NCI-H146 (cell line): ENCODE data around the gene CARS1.
A peak's percentile ranks its signal among the peaks of the same experiment; 100 is the strongest.

Experiments used
- DNase-seq: peaks from one replicate; lab custom pipeline; 2025; lab: John Stamatoyannopoulos, UW

Gene CARS1

DNA sequence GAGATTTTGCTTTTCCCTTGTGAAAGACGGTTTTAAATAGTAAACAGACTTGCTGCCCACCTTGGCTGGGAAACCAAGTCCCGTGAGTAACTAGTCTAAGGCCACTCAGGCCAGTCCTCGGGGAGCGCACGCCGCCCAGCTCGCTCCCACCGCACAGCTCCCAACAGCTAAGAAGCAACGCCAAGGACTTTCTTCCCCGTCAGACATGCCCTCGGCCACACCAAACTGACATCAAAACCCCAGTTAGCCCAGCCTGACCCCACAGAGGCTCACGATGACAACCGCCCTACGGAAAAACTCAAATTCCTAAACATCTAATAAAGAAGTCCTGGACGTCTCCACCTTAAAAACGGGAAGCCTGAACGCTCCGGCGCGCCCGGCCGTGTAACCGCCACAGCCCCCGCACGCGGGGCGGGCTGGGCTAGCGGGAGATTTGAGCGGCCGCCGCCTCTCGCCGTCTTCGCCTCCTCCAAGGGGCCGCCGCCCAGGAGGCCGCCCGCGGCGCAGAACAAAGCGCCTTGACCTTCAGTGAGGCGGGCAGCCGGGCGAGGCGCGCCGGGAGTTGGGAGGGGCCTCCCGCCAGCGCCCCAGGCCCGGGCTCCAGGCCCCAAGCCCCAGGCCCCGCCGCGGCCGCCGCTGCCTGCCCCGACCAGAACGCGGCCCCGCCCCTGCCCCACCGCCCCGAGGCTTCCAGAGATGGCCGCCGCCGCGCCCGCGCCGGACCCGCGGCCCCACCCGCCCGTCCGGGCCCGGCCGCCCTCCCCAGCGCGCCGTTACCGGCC, 65.6 kb downstream of the CARS1 start:
- DNase-seq: peak; percentile 80

GRCh38 chr11:2990617-2991451, 66.4 kb downstream of the CARS1 start:
- DNase-seq: peak; percentile 32

DNA sequence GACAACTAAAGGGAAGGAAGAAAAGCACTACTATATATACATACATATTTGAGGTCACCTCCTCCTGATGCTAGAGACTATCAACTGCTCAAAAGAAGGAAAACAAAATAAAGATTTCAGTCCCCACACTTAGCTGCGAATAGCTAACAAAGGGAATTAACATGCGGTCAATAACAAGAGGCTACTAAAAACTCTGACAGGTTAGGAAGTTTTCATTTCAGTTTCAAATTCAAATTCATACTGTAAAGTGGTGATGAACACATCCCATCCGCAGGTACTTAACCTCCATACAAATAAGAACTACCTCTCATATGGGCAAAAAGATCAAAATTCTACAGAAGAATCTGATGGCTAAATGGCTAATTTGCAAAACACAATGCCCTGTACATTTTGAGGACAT, 67.7 kb downstream of the CARS1 start:
- DNase-seq: no peak

GRCh38 chr11:2989006-2989405, 68.2 kb downstream of the CARS1 start:
- DNase-seq: no peak

DNA sequence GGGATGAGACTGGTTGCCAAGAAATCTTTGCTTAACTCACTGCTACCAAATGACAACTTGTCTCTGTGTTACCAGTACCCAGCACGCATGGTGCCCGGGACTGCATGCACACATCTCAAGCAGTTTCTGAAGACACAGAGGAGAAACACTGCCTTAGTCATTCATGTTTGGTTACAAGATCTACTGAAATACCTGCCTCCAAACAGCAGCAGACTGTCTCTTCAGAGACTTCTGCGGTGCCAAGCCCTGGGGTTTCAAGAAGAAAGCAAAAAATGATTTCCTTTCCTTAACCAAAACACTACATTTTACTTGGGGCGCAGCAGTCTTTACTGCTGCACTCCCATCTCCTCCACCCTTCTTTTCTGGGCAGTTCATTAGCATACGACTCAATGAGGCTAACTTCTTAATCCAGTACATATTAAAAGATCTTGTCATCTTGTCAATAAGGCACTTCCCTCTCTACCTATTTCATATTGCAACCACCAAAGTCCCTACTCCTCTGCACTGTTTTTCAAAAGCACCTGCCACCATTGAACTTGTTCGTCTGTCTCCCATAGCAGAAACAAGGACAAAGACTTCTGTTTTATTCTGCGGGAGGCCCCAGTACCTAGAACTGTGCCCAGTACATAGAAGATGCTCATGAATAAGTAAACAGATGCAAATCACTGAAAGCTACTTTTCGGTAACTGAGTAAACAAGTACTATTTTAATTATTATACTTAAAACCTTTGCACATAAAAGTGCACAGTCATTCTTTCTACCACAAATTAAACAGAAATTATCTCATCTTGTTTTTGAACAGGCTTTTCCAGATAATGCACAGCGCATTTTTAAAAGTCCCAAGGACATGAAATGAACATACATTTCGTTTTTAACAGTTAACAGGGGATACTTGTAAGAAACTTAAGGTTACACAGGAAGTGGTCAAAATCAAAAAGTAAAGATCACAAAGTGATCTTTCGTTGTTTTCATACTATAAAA, 69.1 kb downstream of the CARS1 start:
- DNase-seq: no peak

- DNase-seq: no peak
Observed at GRCh38 chr11:2983908-2984307, 73.3 kb downstream of the CARS1 start.

DNA sequence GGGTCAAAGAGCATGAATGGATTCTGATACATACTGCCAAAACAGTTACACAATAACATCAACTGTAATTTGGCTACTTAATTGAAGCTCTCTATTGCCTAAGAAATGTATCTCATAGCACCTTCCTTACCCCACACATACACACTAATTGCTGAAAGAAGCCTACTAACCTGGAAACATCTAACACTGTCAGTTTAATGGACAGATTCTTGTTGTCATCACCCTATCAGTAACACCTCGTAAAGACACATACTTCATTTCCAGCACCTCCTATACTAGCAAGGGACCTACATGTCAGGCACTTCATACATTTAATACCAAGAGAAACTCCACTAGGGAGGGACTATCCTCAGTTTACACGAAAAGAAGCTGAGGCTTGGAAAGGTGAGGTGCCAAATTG, 75.0 kb downstream of the CARS1 start:
- DNase-seq: no peak

DNA sequence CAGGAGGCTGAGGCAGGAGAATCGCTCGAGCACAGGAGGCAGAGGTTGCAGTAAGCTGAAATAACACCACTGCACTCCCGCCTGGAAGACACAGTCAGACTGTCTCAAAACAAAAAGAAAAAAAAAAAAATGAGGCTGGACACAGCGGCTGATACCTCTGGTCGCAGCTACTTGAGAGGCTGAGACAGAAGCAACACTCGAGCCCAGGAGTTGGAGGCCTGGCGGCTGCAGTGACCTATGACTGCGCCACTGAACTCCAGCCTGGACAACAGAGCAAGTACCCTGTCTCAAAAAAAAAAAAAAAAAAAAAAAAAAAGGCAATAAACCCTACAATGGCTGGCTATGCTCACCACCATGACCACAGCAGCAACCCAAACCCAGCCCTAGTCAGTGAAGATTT, 76.1 kb downstream of the CARS1 start:
- no peak for DNase-seq

- no peak for DNase-seq
Observed at GRCh38 chr11:2980168-2980840, 76.9 kb downstream of the CARS1 start.

DNA sequence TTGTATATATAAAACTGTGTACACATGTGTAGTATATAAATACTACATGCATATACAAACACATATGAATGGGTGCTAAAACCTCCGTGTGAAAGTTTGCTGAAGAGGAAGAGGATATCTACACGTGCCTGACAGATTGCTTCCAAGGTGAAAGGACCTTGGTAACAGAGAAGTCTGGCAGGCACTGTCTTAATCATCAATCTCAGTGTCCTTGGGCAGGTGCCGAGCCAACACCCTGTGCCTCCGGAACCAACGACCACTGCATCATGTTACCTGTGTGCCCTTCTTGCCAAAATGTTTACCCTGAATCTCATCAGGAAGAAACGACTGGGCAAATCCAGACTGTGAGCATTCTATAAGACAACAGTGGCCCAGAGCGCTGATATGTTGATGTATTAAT, 80.1 kb downstream of the CARS1 start:
- no peak for DNase-seq

GRCh38 chr11:2976294-2977063, 80.7 kb downstream of the CARS1 start:
- DNase-seq: no peak

GRCh38 chr11:2975594-2975993, 81.6 kb downstream of the CARS1 start:
- DNase-seq: peak; percentile 21

DNA sequence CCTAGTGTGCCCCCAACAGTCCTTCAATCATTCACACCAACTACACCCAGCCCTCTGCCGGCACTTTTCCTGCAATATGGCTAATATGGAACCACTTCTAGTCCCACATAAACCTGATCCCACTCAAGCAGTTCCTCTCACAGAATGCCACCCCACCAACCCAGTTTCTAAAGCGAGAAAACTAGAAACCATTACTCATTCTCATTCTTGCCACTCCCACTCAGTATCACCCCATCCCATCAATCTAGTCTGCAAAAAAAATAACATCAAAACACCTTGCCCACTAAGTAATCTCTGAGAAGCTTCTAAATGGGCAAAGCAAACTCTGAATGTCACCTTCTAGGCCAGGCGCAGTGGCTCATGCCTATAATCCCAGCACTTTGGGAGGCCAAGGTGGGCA, 83.0 kb downstream of the CARS1 start:
- DNase-seq: no peak

- DNase-seq: no peak
Observed at GRCh38 chr11:2968341-2968900, 88.8 kb downstream of the CARS1 start.

DNA sequence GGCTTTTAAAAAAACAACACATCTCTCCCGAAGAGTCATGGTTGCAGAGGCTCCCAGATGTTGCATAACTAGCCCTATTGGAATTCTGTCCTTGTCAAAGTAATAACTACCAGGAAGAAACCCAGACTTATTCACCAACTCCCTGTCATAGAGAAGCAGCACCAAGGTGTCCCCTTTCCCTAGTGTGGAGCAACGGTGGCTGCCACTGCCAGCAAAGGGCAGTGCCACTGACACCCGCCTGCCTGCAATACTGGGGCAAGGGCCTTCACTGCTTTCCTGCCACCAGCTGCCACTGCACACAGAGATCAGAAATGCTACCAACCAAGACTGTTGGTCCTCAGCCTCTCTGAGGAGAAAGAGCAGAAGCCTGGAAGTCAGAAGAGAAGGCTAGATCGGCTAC, 92.4 kb downstream of the CARS1 start:
- DNase-seq: no peak

GRCh38 chr11:2963761-2964160, 93.5 kb downstream of the CARS1 start:
- no peak for DNase-seq

DNA sequence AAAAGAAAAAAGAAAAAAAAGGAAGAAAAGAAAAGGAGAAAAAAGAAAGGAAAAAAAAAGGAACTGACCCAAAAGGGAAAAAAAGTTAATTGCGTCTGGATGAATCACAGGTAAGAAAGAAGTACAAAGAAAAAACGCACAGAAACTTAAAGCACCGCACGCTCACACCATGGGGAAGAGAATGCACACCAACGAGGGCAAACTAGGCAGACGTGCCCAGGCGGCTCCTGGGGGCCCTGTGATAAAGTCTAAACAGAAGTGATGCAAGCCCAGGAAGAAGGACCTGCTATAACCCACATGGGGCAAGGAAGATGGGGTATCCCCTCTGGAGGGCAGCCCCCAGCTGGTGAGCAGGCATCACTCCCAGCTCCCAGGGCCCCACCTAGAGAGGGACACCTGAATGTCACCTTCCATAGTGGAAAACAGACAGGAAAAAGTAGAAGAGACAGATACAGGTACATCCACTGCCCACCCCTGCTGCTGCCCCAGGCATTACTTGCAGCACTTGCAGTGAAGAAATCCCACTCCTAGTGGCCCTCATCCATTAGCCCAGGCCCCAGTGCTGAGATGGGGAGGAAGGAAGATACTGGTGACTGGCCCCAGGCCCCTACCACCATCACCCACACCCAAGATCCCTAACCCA, 94.0 kb downstream of the CARS1 start:
- DNase-seq: no peak

DNA sequence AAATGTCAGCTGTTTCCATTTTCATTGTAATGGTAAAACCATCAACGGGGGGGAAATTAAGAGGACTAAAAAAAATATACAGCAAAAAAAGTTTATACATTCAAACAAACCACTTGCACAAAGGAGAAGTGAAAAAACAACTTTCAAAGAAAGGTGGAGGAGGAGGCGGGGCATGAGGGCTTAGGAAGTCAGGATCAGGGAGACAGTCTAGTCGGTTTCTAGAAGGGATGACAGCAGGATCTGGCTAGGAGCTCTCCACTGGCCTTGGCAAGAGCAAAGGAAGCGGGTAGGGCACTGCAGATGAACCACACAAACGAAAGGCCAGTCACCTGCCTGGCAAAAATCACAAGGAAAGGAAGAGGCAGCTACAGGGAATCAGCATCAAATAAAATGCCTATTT, 96.1 kb downstream of the CARS1 start:
- DNase-seq: no peak

DNA sequence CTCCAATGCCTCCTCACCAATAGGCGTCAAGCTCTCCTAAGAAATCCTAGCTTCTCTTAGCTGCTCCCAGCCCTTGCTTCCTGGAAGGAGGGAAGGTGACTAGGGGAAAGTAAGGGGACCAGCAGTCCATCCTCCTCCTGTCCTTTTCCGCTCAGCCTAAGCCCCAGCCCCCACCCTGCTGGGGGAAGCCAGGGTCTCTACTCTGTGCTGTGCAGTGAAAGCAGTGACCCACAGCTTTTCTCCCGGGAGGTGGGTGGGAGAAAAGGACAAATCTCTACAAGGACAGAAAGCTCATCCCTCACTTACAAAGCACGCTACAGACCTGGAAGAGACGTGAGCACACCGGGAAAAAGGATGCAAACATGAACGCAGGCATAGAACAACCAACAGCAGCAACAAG, 97.1 kb downstream of the CARS1 start:
- no peak for DNase-seq

DNA sequence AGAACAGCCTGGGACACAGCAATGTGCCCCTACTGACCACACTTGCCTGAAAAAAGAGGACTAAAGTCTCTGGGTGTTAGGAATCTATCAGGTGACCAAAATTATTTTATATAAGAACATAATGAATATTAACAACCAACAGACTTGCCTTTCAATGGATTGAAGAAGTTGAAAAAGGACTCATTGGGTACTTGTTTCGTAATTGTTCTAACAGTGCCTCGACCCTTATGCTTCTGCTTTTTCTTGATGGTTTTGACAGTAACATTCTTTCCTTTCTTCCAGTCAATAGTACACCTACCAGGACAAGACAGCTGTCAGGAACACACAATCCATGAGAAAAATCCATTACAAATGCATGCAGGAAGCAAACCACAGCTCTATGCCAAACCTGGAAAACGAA, 99.0 kb downstream of the CARS1 start:
- no peak for DNase-seq
